ENCODE measurements around the gene ADAM20. TPM values are rescaled to one million over a fixed set of nuclear protein-coding genes. Genes with fewer than 3 reads are reported as not detected.
"Not testable (repeated sequence)": the region's sequence is repeated elsewhere in the genome, so short reads cannot be mapped to it uniquely, and the experiment has no call there.

Gene ADAM20
- 1.4 TPM for total RNA-seq (ENCODE audit: insufficient read depth, low replicate concordance)

GRCh38 chr14:70534904-70535303, at the start of gene ADAM20:
Gene ADAM20, minus strand, starts transcription at chr14:70535004. Its CDS starts 10,247 bp downstream, at chr14:70524757.
- no peak for DNase-seq (ENCODE audit: low spot score)

GRCh38 chr14:70576891-70577290, 42.1 kb upstream of the ADAM20 start:
- DNase-seq (ENCODE audit: low spot score), result no peak

DNA sequence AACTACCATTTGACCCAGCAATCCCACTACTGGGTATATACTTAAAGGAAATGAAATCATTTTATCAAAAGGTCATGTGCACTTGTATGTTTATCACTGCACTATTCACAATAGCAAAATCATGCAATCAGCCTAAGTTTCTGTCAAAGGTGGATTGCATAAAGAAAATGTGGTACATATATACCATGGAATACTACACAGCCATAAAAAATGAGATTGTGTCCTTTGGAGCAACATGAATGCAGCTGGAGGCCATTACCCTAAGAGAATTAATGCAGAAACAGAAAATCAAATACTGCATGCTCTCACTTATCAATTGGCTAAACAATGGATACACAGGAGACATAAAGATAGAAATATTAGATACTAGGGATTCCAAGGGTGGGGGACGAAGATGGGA, 38.2 kb upstream of the ADAM20 start:
- DNase-seq (ENCODE audit: low spot score), result no peak

GRCh38 chr14:70571139-70571538, 36.3 kb upstream of the ADAM20 start:
- no peak for DNase-seq (ENCODE audit: low spot score)

DNA sequence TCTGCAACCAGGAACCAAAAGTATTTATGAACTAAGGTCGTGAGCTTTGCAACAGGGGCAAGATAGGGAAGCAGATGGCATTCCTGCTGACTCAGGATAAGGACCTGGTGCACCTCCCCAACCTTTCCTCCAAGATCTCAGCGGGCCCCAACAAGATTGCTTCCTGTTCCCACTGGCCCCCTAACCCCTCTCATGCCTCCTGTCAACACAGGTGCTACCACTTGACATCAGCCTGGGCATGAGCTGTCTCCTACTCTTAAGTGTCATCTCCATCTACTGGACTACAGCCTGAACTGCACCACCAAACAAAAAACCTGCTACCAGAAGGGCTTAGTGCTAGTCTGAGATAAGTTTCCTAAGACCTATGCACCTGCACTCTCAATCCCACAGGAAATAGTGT, 33.0 kb upstream of the ADAM20 start:
- no peak for DNase-seq (ENCODE audit: low spot score)

GRCh38 chr14:70563869-70564268, 29.1 kb upstream of the ADAM20 start:
- DNase-seq (ENCODE audit: low spot score), result no peak

GRCh38 chr14:70563417-70563816, 28.6 kb upstream of the ADAM20 start:
- DNase-seq (ENCODE audit: low spot score), result no peak

GRCh38 chr14:70558356-70558755, 23.6 kb upstream of the ADAM20 start:
- DNase-seq (ENCODE audit: low spot score), result no peak

DNA sequence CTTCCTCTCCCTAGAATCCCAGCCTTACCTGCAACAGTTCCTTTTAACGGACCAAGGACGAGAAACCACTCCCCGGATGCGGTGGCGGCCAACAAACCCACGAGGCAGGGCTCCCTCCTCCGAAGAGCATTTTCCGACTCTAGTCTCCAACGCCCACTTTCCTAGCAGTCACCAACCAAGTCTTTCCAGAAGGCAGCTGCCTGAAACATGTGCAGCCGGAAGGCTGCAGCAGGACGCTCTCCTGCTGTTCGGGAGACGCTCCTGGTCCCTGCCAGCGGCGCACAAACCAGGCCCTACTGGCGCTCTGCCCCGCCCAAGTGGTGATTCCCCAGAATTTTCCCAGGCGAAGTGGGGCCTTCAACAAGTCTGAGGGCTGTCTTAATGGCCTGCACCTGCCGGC, 21.1 kb upstream of the ADAM20 start:
- no peak for DNase-seq (ENCODE audit: low spot score)

DNA sequence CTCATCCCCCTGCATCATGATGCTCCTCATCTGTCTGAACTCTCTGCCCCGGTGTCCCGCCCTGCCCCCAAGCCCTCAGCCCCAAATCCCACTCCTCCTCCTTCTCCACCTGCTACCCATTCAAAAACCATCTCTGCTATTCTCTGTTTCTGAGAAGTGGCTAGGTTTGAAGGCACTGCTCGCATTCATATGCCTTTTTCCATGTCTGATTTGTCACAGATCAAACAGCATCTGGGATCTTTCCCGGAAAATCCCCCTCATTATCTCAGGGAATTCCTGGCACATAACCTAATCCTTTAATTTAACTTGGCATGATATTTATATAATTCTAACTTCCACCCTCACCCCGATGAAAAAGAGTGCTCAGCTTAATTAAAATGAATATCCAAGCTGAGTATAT, 3.3 kb upstream of the ADAM20 start:
- DNase-seq (ENCODE audit: low spot score), result no peak

GRCh38 chr14:70536830-70537229, 2.0 kb upstream of the ADAM20 start:
- no peak for DNase-seq (ENCODE audit: low spot score)

DNA sequence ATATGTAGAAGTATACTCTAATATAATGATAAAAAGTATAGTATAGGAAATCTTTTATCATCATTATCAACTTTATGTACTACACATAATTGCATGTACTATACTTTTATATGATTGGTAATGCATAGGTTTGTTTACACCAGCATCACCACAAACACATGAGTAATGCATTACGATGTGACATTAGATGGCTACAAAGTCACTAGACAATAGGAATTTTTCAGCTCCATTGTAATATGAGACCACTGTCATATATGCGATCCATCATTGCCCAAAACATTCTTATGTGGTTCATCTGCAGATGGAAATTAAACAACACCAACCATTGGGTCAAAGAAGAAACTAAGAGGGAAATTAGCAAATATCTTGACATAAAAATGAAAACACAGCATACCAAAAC, 4.4 kb downstream of the ADAM20 start:
- DNase-seq (ENCODE audit: low spot score), result no peak

DNA sequence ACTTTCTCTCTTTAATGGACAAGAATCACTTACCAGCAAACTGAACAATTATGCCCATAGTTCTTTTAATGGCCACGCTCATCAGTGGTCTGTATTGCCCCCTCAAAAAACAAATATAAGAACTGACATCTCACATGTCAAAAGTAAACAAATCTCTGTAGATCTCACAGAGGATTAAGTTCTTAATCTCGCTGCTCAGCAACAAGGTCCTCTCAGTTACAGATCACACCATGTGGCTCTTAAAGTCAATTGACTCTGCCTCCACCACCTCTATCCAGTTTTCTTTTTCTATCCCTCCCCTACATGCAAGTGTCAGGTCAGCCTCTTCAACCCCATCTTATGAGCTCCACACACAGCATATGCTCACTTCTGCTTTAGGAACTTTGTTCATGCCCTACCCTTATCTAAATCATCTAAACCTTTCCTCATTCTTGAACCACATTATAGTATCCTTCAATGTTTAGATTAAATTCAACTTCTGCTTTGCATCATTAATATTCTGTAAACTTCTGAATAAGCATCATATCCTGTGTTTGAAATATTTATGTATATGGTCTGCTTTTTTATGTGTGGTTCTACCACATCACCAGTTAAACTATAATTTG, 7.2 kb downstream of the ADAM20 start:
- DNase-seq (ENCODE audit: low spot score), result no peak

- DNase-seq (ENCODE audit: low spot score), result no peak
Measured at GRCh38 chr14:70525691-70526090, 9.1 kb downstream of the ADAM20 start.

DNA sequence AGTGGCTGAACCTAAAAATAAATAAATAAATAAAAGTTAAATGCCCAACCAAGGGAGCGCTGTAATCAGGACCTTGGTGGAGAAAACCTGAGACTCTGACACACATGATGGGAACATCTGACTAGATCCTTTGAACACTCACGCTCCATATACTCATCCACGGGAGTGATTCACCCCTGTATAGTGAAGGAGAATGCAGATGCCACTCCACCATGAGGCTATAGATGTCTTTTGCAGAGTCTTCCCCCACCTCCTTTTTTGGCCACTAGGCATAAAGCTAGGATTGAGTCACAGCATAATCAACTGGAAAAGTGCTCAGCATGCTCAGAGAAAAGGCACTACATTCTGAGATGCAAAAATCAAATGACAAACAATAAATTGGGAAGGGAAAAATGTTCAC, 19.0 kb downstream of the ADAM20 start:
- no peak for DNase-seq (ENCODE audit: low spot score)

DNA sequence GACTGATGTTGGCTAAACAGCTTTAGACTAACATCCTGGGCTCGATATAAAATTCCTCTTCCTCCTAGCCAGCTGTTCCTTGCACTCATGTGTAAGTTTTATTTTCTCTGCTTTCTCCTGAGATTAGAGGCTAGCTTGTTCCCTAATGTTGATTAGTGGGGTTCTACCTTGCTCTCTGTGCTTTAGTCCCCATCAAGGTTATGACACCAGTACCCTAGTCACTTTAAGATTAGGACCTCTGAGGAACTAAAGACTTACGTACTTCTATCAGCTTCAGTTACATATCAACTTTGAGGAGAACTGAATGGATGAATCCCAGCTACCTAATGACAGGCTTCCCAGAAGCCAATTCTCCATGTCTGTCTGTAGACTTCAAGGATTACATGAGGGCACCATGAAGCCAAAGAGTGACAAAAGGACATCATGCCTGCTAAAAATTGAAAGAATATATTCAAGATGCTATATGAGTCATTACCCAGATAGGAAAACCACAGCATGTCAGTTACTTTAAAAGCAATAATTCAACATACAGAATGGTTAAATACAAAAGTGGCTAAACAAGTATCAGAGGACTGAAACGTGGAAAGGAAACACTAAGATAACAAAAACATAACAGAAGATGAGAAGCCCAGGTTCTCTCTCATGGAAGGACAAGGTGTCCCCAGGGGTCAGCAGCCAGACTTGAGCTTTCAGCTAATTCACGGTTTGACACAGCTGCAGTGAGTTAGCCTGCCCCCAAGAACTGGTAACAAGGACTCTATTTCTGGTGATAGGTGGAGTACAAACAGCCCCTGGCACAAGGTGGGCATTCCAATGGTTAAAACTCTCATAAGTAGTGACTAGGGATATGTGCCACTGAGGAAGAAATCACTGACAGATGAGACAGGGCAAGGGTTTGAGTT, 20.4 kb downstream of the ADAM20 start:
- DNase-seq (ENCODE audit: low spot score), result no peak

- DNase-seq (ENCODE audit: low spot score), result no peak
Measured at GRCh38 chr14:70498191-70498590, 36.6 kb downstream of the ADAM20 start.

- no peak for DNase-seq (ENCODE audit: low spot score)
Measured at GRCh38 chr14:70489579-70490200, 45.1 kb downstream of the ADAM20 start.

GRCh38 chr14:70477356-70478105, 57.3 kb downstream of the ADAM20 start:
- not testable (repeated sequence) for DNase-seq (ENCODE audit: low spot score)

DNA sequence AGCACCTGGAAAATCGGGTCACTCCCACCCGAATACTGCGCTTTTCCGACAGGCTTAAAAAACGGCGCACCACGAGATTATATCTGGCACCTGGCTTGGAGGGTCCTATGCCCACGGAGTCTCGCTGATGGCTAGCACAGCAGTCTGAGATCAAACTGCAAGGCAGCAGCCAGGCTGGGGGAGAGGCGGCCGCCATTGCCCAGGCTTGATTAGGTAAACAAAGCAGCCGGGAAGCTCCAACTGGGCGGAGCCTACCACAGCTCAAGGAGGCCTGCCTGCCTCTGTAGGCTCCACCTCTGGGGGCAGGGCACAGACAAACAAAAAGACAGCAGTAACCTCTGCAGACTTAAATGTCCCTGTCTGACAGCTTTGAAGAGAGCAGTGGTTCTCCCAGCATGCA, 59.3 kb downstream of the ADAM20 start:
- DNase-seq (ENCODE audit: low spot score), result not testable (repeated sequence)

DNA sequence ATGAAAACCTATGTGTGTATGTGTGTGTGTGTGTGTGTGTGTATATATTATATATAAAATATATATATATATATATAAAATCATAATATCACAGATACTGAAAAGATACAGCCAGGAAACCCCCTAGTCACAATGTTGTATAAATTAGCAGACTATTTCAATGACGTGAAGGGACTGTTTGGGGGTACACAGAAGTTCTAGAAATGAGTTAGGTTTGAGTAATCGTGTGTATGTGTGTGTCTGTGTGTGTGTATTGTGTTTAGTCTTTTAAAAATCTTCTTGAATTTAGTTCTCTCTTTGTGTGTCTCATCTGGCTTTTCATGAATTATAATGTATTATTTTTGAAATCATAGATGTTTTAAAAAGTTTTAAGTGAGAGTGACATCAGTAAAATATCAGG, 61.0 kb downstream of the ADAM20 start:
- DNase-seq (ENCODE audit: low spot score), result no peak

All from umbilical cord (tissue), 2 donors.